OCI-LY7 (cell line): ENCODE measurements around the gene NFE2L3.

ENCODE experiments used
- EZH2phosphoT487 ChIP-seq: fragments of 200-600 bp; sonication (generic); IDR thresholded peaks from 2 replicates; pipeline ENCODE4 v1.6.1; 2018; ENCODE audit warnings: low read depth, borderline replicate concordance, mild to moderate bottlenecking, mixed run types, antibody characterized with exemption, low read length, moderate library complexity, mixed read lengths
- TF ChIP-seq, protein P1 (sequence below): fragments of 200-600 bp; sonication (generic); conservative IDR thresholded peaks from 2 replicates; pipeline ENCODE4 v1.5.1; 2014; ENCODE audit warnings: mild to moderate bottlenecking, antibody characterized with exemption, low read length, moderate library complexity, mixed read lengths

DNA sequence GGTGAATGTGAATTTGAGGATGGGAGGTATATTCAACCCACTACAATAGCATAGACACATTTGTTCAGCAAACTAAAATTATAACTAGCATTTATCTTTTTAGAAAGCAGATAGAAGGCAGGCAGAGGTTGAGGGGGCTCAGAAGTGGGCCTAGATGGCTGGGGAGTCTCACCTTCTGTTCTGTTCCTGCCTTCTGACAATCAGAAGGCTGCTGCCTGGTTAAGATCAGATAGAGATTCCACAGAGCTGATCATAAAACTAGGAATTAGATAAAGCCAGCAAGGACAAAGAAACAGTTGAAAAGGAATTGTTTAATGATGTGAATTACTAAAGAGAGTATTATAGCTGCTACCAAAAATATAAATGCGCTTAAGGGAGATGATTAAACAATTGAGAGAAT lies 11.6 kb upstream of the NFE2L3 start:
- TF ChIP-seq, protein P1, sequence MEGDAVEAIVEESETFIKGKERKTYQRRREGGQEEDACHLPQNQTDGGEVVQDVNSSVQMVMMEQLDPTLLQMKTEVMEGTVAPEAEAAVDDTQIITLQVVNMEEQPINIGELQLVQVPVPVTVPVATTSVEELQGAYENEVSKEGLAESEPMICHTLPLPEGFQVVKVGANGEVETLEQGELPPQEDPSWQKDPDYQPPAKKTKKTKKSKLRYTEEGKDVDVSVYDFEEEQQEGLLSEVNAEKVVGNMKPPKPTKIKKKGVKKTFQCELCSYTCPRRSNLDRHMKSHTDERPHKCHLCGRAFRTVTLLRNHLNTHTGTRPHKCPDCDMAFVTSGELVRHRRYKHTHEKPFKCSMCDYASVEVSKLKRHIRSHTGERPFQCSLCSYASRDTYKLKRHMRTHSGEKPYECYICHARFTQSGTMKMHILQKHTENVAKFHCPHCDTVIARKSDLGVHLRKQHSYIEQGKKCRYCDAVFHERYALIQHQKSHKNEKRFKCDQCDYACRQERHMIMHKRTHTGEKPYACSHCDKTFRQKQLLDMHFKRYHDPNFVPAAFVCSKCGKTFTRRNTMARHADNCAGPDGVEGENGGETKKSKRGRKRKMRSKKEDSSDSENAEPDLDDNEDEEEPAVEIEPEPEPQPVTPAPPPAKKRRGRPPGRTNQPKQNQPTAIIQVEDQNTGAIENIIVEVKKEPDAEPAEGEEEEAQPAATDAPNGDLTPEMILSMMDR = no peak
- TF ChIP-seq EZH2phosphoT487 = no peak
